Suprapubic skin (tissue), 4 donors: ENCODE results near the gene CEP44. TPM values are rescaled to one million over a fixed set of nuclear protein-coding genes. Genes with fewer than 3 reads are reported as not detected.

Source experiments
- DNase-seq, 2 donors: peaks; one replicate each; pipeline ENCODE4 v3.0.0-alpha.2; 2019; ENCODE audit warnings: low spot score in 2 of 2
- H3K27ac ChIP-seq: fragments of 200-600 bp; sonication (generic); one replicate; pipeline ENCODE4 v1.5.1; 2019
- H3K27me3 ChIP-seq: fragments of 200-600 bp; sonication (generic); one replicate; pipeline ENCODE4 v1.5.1; 2019
- H3K36me3 ChIP-seq: fragments of 200-600 bp; sonication (generic); one replicate; pipeline ENCODE4 v1.5.1; 2019
- H3K4me1 ChIP-seq: fragments of 200-600 bp; sonication (generic); one replicate; pipeline ENCODE4 v1.5.1; 2019
- H3K4me3 ChIP-seq: fragments of 200-600 bp; sonication (generic); one replicate; pipeline ENCODE4 v1.5.1; 2019; ENCODE audit warnings: mild to moderate bottlenecking
- H3K9me3 ChIP-seq: fragments of 200-600 bp; sonication (generic); one replicate; pipeline ENCODE4 v1.5.1; 2019
- EP300 ChIP-seq: sonication (generic); formaldehyde crosslinking; IDR thresholded peaks from one replicate; pipeline ENCODE4 v1.6.1; 2017; ENCODE audit warnings: antibody characterized with exemption
- POLR2A ChIP-seq, 2 donors: fragments of 450-650 bp; IDR thresholded peaks; one replicate each; pipeline ENCODE4 v1.6.1; 2017; ENCODE audit warnings: antibody characterized with exemption in 2 of 2, mild to moderate bottlenecking in 2 of 2, moderate library complexity in 2 of 2
- POLR2AphosphoS5 ChIP-seq, 3 donors: sonication (generic); formaldehyde crosslinking; IDR thresholded peaks; one replicate each; pipeline ENCODE4 v1.6.1; 2017; ENCODE audit warnings: antibody characterized with exemption in 3 of 3
- WGBS: methylation state at CpG from one replicate; pipeline ENCODE4 v1.1.5; 2018; 5-methylcytosine and 5-hydroxymethylcytosine counted together
- total RNA-seq, 4 donors: library from RNA; depleted of rRNA; stranded (reverse); fragments of >200 nt; gene quantifications; one replicate each; pipeline ENCODE4 v1.1.0, GENCODE V29; 2016
- TF ChIP-seq, protein P1 (sequence below), 2 donors: fragments of 200-600 bp in 1 of 2; fragments of 450-650 bp in 1 of 2; sonication (generic) in 1 of 2; IDR thresholded peaks; one replicate each; pipeline ENCODE4 v1.5.1; 2016 to 2019; ENCODE audit warnings: antibody characterized with exemption in 2 of 2, mild to moderate bottlenecking in 1 of 2, moderate library complexity in 1 of 2

CEP44 gene
- total RNA-seq: 10 to 100 TPM in 3 of 4 donors, 1 to 10 TPM in 1; 9.5 to 23.0 (median 11.3) TPM

DNA sequence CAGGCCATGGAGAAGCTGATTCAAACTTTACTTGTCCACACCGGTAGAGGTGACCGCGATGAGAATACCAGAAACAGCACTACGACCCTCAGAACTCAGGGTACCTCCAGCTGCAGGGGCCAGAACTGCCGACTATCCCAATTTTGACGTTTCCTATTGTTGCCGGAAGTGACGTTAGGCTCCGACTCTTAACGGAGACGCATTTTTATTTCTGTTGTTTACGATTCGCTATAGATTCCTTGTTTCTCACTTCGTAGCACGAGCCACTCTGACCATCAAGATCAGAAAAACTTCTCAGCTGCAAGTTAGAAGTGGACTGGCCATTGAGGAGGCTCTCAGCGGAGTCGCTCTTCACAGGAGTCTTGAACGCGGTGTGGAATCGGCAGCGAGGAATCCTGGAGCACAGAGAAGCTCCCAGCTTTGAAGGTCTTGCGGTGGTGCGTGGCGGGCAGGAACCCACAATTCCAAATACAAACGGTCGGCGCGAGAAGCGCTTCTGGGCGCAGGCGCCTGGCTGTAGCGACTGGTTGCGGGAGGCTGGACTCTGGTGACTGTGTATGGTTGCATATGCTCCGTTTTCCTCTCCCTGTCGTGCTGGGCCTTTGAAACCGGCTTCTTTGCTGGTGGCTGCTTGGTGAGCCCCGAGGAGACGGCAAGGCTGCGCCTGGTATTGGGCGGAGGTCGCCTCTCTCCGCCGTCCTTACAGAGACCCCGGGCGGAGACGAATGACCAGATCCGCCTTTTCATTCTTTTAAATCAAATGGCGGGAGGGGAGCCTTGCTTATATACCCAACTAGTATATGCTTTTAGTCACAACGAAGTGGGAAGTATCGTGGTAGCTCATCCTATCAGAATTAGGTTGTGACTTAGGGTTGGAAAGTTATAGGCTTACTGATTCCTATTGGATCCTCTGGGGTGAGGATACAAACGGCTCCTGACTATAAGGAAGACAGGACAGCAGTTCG is at the start of gene CEP44, which contains the start of gene FBXO8:
Gene CEP44 (plus strand): TSS at position 405 of the 965 bp plus-strand sequence. CDS start 15,211 bp downstream, outside the sequence.
Gene FBXO8 (minus strand): TSS at position 161 of the 965 bp plus-strand sequence. CDS start 20,575 bp downstream, outside the sequence.
- Histone ChIP-seq H3K4me3 (peak within 1 kb of the TSS; percentile 82), H3K27ac (peak within 1 kb of the TSS; percentile 100), H3K27me3 (no peaks in the 10 kb centered on the region), H3K36me3 (no peaks in the 10 kb centered on the region), H3K9me3 (no peaks in the 10 kb centered on the region), H3K4me1 (peaks cover 38% of the 10 kb centered on the region)
- DNase-seq: peak; percentile 77 to 87
- WGBS: under 1% methylated on average over 30 of the region's 52 CpGs
- TF ChIP-seq, protein P1, sequence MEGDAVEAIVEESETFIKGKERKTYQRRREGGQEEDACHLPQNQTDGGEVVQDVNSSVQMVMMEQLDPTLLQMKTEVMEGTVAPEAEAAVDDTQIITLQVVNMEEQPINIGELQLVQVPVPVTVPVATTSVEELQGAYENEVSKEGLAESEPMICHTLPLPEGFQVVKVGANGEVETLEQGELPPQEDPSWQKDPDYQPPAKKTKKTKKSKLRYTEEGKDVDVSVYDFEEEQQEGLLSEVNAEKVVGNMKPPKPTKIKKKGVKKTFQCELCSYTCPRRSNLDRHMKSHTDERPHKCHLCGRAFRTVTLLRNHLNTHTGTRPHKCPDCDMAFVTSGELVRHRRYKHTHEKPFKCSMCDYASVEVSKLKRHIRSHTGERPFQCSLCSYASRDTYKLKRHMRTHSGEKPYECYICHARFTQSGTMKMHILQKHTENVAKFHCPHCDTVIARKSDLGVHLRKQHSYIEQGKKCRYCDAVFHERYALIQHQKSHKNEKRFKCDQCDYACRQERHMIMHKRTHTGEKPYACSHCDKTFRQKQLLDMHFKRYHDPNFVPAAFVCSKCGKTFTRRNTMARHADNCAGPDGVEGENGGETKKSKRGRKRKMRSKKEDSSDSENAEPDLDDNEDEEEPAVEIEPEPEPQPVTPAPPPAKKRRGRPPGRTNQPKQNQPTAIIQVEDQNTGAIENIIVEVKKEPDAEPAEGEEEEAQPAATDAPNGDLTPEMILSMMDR (IDR thresholded peaks at IDR 0.05): no peak
- TF ChIP-seq POLR2A (IDR thresholded peaks at IDR 0.05) (peak in 1 of 2 donors; percentile 8), EP300 (no peak)

DNA sequence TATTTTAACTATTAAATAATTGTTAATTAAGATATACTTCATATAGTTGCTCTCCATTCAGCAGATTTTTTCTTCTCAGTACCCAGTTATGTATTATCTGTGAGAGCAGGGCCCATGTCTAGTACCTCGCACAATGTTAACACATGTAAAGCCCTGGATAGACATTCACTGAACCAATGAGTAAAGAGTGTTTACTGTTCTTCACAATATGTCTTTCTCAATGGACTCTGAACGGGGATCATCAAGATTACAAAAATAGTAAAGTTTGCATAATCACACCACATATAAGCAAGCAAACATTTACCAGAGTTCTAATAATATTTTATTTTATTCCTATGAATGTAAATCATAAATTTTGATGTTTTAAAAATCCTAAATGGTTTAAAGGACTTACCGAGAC is 47.4 kb upstream of the CEP44 start:
- Histone ChIP-seq H3K9me3 (no peaks in the 10 kb centered on the region), H3K36me3 (peaks cover 29% of the 10 kb centered on the region), H3K27ac (no peak overlapping the region), H3K27me3 (no peaks in the 10 kb centered on the region), H3K4me3 (no peak overlapping the region), H3K4me1 (no peaks in the 10 kb centered on the region)
- TF ChIP-seq POLR2AphosphoS5 (IDR thresholded peaks at IDR 0.05) (no peak), POLR2A (IDR thresholded peaks at IDR 0.05) (no peak), EP300 (no peak)
- TF ChIP-seq, protein P1 (IDR thresholded peaks at IDR 0.05): no peak
- DNase-seq: no peak
- WGBS: 98% methylated on average over 3 of the region's 3 CpGs

DNA sequence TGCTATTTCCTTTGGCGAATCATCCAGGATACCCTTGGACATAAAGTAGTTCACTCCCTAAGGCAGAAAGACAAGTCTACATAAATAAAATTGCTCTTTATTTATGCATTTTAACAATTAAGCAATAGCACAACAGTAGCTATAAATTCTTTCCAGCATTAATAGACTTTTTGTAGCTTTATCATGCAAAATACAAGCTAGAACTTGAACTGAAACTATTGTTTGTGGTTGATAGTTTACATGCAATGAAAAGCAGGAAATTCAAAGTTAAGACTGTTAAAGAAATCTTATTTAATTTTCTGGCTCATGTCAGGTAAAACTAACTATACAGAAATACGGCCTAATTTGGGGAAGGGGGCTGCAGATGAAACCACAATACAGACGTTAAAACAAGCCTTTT is 42.5 kb upstream of the CEP44 start:
- H3K4me3 ChIP-seq: no peak overlapping the region
- H3K27me3 ChIP-seq: no peaks in the 10 kb centered on the region
- no peak for DNase-seq
- no peak for TF ChIP-seq EP300
- TF ChIP-seq POLR2A (IDR thresholded peaks at IDR 0.05): no peak
- TF ChIP-seq POLR2AphosphoS5 (IDR thresholded peaks at IDR 0.05): no peak
- TF ChIP-seq, protein P1 (IDR thresholded peaks at IDR 0.05): no peak
- no peaks in the 10 kb centered on the region for H3K9me3 ChIP-seq
- H3K36me3 ChIP-seq: peaks cover 25% of the 10 kb centered on the region
- H3K4me1 ChIP-seq: no peaks in the 10 kb centered on the region
- WGBS: 87% methylated on average over 3 of the region's 3 CpGs
- H3K27ac ChIP-seq: no peak overlapping the region

GRCh38 chr4:174244441-174244840 is 39.3 kb upstream of the CEP44 start:
- Histone ChIP-seq H3K4me1 (no peaks in the 10 kb centered on the region), H3K4me3 (no peak overlapping the region), H3K27me3 (no peaks in the 10 kb centered on the region), H3K27ac (no peak overlapping the region), H3K36me3 (no peaks in the 10 kb centered on the region), H3K9me3 (no peaks in the 10 kb centered on the region)
- WGBS: 87% methylated on average over 1 of the region's 1 CpG
- no peak for DNase-seq
- TF ChIP-seq, protein P1 (IDR thresholded peaks at IDR 0.05): no peak
- TF ChIP-seq POLR2AphosphoS5 (IDR thresholded peaks at IDR 0.05): no peak
- no peak for TF ChIP-seq POLR2A (IDR thresholded peaks at IDR 0.05)
- no peak for TF ChIP-seq EP300

DNA sequence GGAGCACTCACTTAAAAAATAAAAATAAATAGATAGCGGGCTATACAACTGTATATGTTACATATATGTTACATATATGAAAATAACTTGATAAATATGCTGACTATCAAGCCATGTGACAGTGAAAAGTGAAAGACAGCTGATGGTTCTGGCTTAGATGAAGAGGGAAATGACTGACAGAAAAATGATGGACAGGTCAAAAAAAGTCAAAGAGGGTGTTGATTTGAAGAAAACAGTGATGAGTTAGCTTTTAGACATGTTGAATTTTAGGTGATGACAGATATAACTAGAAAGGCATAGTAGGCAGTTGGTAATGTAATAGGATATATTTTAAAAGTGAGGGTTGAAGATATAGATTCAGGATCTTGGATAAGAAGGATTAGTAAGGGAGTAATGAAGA is 38.0 kb upstream of the CEP44 start:
- H3K4me1 ChIP-seq: no peaks in the 10 kb centered on the region
- H3K27ac ChIP-seq: no peak overlapping the region
- DNase-seq: no peak
- no peaks in the 10 kb centered on the region for H3K27me3 ChIP-seq
- no peak for TF ChIP-seq POLR2A (IDR thresholded peaks at IDR 0.05)
- TF ChIP-seq POLR2AphosphoS5 (IDR thresholded peaks at IDR 0.05): no peak
- TF ChIP-seq EP300: no peak
- TF ChIP-seq, protein P1 (IDR thresholded peaks at IDR 0.05): no peak
- 100% methylated on average over 1 of the region's 1 CpG for WGBS
- H3K9me3 ChIP-seq: no peaks in the 10 kb centered on the region
- no peak overlapping the region for H3K4me3 ChIP-seq
- no peaks in the 10 kb centered on the region for H3K36me3 ChIP-seq
